ENCODE measurements around the gene CCDC124.
"Not testable (repeated sequence)": the region's sequence is repeated elsewhere in the genome, so short reads cannot be mapped to it uniquely, and the experiment has no call there.

CCDC124 gene, protein sequence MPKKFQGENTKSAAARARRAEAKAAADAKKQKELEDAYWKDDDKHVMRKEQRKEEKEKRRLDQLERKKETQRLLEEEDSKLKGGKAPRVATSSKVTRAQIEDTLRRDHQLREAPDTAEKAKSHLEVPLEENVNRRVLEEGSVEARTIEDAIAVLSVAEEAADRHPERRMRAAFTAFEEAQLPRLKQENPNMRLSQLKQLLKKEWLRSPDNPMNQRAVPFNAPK

DNA sequence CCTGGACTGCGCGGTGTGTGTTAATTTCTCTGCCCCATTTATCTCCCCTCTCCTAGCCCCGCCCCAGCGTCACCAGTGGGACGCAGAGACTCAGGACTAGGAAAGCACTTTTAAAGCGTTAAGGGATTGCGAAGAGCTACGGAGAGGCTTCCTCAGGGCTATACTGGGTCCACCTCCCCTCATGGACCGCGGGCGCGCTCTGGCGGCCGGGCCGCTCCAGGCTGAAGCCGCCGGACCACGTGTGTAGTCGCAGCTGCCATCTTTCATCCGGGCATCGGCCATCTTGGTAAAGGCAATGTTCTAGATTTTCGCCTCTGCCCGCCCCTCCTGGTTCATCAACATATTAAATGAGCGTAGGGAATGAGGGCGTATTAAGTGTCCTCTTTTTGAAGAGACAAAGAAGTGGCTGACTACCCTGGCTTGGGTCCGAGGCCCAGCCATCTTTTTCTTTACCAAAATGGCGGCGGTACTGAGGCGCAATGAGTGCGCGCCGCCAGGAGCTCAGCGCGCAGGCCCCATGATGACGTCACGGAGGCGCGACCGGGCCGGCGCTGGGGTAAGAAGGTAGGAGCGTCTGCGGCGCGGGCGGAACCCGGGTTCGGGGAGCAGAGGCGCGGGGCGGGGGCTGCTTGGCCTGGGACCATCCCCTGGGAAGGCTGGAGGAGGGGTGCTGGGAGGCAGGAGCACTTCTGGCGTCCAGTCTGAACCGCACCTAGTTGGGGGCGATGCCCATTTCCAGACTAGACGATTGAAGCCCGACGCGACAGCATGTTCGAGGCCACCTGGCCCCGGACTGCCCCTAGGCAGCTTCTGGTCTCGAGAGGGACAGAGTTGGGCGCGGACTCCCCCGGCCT is at the start of gene CCDC124:
CCDC124 (plus strand) TSS at position 531 of the 854 bp plus-strand sequence. CDS start 3,406 bp downstream, outside the sequence.
- peak; percentile 93 for DNase-seq (ENCODE audit: low spot score)

DNA sequence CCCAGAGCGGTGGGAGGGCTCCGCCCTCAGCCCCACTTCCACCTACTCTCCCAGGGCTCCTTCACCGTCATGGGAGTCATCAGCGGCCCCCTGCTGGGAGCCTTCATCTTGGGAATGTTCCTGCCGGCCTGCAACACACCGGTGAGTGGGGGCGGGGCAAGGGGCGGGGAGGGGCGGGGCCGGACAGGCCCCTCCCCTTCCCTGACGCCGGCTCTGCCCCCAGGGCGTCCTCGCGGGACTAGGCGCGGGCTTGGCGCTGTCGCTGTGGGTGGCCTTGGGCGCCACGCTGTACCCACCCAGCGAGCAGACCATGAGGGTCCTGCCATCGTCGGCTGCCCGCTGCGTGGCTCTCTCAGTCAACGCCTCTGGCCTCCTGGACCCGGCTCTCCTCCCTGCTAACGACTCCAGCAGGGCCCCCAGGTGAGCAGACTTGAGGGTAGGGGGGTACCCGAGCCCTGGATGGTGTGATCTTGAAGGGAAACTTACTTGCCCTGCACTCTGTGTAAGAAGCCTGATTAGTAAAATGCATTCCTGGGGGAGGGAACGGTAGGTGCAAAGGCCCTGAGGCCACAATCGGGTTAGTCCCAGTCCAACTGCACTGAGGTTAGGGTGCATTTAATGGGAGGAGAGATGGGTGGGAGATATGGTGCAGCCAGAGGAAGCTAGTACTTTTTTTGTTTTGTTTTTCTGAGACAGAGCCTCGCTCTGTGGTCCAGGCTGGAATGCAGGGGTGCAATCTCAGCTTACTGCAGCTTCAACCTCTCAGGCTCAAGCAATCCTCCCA is 49.0 kb upstream of the CCDC124 start:
- no peak for DNase-seq (ENCODE audit: low spot score)

DNA sequence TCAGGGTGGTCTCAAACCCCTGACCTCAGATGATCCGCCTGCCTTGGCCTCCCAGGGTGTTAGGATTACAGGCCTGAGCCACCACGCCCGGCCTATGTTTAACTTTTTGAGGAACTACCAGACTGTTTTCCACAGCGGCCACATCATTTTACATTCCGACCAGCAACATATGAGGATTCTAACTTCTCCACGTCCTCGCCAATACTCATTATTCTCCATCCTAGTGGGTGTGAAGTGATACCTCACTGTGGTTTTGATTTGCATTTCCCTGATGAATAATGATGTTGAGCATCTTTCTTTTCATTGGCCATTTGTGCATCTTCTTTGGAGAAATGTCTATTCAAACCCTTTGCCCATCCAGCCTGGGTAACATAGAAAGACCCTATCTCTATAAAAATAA is 46.3 kb upstream of the CCDC124 start:
- no peak for DNase-seq (ENCODE audit: low spot score)

DNA sequence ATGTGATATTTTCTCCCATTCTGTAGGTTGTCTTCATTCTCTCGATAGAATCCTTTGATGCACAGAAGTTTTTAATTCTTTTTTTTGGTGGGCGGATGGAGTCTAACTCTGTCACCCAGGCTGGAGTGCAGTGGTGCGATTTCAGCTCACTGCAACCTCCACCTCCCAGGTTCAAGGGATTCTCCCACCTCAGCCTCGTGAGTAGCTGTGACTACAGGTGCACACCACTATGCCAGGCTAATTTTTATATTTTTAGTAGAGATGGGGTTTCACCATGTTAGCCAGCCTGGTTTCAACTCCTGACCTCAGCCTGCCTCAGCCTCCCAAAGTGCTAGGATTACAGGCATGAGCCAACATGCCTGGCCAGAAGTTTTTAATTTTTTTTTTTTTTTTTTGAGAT is 45.6 kb upstream of the CCDC124 start:
- not testable (repeated sequence) for DNase-seq (ENCODE audit: low spot score)

DNA sequence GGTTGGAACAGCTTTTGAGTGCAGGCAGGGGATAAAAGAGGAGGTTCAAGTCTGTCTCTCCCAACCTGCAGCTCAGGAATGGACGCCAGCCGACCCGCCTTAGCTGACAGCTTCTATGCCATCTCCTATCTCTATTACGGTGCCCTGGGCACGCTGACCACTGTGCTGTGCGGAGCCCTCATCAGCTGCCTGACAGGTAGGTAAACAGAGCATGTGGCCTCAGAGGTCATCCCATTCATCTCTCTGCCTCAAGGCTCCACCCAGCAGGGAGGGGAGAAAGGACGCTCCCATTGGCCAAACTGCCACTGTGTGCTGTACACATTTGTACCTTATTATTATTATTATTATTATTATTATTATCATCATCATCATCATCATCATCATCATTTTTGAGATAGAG is 44.6 kb upstream of the CCDC124 start:
- no peak for DNase-seq (ENCODE audit: low spot score)

DNA sequence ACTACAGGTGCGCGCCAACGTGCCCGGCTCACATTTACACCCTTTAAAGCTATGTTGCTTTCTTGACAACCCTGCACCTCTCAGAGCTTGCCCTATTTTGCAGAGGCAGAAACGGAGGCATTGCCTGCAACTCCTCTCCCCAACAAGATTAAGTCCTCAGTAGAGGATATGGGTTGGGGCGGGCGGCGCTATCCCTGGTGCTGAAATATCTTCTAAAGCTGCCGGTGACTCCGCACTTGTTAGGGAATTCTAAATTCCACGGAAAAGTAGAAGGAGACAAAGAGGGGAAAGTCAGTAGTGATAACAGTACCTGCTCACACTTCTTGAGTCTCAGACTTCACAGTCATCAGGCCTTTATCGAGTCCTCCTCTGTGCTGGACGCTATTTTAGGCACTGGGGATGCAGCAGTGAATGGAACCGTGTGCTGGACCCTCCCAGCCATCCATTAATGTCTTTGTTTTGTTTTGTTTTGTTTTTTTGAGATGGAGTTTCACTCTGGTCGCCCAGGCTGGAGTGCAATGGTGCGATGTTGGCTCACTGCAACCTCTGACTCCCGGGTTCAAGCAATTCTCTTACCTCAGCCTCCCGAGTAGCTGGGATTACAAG is 43.1 kb upstream of the CCDC124 start:
- no peak for DNase-seq (ENCODE audit: low spot score)

DNA sequence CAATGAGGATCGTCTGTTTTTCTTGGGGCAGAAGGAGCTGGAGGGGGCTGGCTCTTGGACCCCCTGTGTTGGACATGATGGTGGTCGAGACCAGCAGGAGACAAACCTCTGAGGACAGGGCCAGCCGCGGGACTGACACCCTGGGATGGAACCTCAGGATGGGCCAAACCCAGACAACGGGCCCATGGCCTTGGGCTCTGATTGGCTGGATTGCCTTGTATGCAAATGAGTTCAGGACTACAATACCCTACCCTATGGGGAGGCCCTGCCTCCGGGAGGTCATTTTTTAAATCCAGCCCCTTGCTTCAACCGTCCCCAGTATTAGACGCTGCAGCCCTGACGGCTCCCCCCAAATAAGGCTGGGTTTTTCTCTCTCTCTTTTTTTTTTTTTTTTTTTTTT is 39.0 kb upstream of the CCDC124 start:
- no peak for DNase-seq (ENCODE audit: low spot score)

DNA sequence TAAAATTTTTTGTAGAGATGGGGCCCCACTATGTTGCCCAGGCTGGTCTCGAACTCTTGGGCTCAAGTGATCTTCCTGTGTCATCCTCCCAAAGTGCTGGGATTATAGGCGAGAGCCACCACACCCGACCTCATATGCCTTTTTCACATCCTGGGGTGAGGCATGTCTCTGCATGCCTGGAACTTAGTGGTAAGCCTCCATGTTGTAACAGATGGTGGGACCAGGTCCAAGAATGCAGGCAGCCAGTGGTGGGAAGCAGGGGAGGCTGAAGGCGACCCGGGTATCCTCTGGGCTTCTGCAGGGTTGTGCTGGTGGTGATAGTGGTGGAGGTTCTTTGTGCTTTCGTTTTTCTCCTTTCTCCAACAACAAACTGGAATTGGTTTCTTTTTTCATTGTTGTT is 30.1 kb upstream of the CCDC124 start:
- no peak for DNase-seq (ENCODE audit: low spot score)

DNA sequence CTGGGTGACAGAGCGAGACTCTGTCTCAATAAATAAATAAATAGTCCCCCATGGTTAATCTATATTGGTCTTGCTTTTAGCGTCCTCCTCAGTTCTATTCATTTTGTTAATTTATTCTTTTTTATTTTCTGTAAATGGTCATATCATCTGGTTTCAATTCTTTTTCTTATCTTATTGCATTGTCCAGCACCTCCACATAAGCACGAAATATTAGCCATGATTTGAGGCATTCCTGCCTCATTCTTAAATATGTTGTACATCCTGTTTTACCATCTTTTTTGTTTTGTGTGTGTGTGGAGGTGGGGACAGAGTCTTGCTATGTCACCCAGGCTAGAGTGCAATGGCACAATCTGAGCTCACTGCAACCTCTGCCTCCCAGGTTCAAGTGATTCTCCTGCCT is 24.6 kb upstream of the CCDC124 start:
- no peak for DNase-seq (ENCODE audit: low spot score)

DNA sequence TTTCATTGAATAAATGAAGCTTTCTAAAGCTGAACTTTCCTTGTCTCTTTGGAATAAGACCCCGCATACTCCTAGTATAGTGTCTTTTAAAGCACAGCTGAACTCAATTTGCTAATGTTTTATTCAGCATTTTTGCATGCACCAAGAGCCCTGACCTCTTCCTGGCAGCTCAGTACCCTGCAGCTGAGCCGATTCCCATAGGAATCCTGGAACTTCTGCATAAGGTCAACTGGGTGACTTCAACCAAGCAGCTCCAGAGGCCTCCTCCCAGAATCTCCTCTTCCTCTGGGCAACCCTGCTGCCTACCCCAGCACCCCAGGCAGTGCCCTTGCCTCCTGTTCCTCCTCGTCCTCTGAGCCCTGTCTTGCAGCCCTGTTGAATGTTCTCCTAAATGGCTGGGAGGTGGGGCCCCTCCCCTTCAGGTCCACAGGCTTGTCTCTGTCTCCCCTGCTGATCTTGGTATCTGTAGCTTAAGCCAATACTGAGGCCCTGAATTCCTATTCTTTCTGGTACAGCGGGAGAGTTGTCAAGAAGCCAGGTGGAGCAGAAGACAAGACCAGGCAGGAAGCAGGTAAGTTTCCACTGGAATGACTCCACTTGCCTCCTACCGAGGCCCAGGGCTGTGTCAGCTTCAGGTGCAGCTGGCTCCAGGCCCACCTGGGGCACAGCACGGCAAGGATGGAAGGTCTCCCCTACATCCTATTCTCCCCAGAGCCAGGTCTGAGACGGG is 23.6 kb upstream of the CCDC124 start:
- DNase-seq (ENCODE audit: low spot score), result no peak

DNA sequence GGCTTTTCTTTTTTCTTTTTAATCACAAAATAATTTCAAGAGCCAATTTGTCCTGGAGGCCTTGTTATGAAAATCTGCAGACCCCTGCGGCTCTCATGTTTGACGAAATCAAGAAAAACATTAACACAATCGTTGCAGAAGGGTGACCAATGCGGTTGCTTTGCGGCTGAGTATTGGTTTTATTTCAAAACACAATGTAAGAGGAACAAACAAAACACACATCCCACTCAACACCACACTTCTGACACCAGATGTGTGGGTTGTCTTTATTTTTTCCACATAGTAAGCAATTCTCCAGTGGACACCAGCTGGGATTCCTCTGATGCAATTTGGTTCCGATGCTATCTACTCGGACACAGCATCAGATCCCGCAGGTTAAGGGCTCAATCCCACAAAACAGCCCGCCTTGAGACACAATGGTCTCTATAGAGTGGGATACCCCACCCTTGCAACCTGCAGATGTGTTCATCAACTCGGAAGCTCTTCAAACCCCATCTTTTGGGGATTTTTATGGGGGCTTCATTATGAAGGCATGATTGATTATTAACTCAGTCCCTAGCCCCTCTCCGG is 21.9 kb upstream of the CCDC124 start:
- DNase-seq (ENCODE audit: low spot score), result no peak

DNA sequence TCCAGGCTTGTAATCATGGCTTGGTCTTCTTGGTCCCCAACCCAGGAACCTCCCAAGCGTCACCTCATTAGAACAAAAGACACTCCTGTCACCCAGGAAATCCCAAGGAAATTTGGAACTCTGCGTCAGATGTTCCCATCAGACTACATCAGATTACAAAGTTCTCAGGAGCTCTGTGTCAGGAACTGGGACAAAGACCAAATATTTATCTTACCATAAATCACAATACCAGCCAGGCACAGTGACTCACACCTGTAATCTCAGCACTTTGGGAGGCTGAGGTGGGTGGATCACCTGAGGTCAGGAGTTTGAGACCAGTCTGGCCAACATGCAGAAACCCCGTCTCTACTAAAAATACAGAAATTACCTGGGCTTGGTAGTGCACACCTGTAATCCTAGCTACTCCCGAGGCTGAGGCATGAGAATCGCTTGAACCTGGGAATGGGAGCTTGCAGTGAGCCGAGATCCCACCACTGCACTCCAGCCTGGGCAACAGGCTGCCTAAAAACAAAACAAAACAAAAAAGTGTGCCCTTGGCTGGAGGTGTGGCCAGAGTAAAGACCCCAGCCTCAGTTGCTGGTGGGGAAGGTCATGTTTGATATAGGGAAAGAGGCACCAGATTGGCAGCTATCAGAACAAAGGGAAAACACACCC is 16.7 kb upstream of the CCDC124 start:
- no peak for DNase-seq (ENCODE audit: low spot score)

DNA sequence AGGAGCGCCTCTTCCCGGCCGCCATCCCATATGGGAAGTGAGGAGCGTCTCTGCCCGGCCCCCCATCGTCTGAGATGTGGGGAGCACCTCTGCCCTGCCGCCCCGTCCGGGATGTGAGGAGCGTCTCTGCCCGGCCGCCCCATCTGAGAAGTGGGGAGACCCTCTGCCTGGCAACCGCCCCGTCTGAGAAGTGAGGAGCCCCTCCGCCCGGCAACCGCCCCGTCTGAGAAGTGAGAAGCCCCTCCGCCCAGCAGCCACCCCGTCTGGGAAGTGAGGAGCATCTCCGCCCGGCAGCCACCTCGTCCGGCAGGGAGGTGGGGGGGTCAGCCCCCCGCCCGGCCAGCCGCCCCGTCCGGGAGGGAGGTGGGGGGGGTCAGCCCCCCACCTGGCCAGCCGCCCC is 14.7 kb upstream of the CCDC124 start:
- not testable (repeated sequence) for DNase-seq (ENCODE audit: low spot score)

DNA sequence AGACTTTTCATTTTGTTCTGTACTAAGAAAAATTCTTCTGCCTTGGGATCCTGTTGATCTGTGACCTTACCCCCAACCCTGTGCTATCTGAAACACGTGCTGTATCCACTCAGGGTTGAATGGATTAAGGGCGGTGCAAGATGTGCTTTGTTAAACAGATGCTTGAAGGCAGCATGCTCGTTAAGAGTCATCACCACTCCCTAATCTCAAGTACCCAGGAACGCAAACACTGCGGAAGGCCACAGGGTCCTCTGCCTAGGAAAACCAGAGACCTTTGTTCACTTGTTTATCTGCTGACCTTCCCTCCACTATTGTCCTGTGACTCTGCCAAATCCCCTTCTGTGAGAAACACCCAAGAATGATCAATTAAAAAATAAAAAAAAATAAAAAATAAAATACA is 13.7 kb upstream of the CCDC124 start:
- DNase-seq (ENCODE audit: low spot score), result not testable (repeated sequence)

DNA sequence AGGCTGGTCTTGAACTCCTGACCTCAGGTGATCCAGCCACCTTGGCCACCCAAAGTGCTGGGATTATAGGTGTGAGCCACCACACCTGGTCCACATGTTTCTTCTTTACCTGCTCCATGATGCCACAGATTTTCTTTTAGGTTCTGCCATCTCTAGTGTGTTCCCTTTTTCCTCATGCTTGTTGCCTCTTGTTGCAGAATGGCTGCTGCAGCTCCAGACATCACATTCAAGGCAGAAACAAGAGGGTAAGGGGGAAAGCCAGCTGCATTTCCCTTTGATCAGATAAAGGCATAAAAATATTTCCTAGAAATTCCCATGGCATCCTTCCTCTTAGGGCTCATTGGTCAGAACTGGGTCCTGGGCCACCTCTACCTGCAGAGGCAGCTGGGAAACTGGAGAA is 12.3 kb upstream of the CCDC124 start:
- no peak for DNase-seq (ENCODE audit: low spot score)

DNA sequence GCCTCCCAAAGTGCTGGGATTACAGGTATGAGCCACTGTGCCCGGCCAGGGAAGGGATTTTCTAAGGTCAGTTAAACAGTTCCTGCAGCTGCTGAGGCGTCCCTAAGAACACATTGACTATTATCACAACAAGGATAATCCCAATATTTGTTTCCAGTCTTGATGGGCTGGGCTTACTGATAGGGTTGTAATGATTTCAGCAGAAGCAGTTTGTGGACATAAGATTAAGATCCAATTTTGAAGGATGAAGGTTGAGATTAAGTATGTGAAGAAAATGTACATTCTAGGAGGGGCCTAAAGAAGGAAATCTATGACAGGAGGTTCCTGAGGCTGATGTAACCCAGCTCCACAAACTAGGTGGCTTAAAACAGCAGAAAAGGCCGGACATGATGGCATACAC is 10.7 kb upstream of the CCDC124 start:
- no peak for DNase-seq (ENCODE audit: low spot score)

DNA sequence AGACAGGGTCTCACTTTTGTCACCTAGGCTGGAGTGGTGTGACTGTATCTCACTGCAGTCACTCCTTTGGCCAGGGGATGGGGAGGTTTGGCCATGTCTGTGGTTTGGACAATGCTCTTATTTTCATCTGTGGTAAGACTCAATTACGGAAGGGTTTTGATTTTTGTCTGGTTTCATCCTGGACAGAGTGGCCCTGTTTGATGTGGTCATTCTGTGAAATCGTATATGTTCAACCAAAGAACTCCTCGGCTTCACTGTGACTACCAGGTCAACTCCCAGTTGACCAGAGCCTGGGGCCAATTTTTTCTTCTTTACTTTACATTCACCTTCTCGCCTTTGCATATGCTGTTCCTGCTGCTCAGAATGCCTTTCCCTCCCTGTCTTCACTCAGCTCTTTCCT is 6.8 kb upstream of the CCDC124 start:
- DNase-seq (ENCODE audit: low spot score), result no peak

DNA sequence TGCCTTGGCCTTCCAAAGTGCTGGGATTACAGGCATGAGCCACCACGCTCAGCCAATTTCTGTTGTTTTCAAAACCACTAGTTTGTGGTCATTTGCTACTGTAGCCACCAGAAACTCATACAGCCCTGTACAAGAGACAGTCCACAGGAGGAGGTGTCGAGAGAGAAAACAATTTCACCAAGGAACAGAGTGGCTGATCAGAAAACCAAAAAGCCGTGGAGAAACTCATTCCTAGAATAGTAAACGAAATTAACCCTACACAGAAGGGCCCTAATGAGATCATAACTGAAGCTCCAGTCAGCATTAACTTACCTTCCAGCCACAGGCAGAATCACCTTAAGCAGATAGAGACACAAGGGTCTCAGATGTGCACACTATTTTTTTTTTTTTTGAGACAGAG is 3.8 kb upstream of the CCDC124 start:
- DNase-seq (ENCODE audit: low spot score), result no peak

DNA sequence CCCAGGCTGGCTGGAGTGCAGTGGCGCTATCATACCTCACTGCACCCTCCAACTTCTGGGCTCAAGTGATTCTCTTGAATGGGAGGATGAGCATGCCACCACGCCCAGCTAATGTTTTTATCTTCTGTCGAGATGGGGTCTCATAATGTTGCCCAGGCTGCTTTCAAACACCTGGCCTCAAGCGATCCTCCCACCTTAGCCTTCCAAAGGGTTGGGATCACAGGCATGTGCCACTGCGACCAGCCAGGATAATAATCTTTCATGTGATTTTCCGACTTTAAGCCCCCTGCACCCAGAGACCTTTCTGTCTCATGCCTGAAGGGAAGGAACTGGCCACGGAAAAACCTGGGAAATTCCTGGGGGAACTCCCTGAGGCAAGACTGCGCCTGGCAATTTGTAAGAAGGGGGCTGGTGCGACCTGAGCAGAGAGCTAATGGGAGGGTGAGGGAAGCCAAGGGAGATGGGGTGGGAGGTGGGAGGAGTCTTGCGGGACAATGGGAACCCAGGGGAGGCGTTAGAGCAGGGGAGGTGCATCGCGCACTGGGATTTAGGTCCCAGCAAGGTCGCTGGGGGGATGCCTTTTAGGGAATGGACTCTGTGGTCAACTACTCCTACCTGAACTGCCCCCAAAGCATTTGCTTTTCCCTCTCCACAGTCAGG is 1.2 kb upstream of the CCDC124 start:
- no peak for DNase-seq (ENCODE audit: low spot score)

DNA sequence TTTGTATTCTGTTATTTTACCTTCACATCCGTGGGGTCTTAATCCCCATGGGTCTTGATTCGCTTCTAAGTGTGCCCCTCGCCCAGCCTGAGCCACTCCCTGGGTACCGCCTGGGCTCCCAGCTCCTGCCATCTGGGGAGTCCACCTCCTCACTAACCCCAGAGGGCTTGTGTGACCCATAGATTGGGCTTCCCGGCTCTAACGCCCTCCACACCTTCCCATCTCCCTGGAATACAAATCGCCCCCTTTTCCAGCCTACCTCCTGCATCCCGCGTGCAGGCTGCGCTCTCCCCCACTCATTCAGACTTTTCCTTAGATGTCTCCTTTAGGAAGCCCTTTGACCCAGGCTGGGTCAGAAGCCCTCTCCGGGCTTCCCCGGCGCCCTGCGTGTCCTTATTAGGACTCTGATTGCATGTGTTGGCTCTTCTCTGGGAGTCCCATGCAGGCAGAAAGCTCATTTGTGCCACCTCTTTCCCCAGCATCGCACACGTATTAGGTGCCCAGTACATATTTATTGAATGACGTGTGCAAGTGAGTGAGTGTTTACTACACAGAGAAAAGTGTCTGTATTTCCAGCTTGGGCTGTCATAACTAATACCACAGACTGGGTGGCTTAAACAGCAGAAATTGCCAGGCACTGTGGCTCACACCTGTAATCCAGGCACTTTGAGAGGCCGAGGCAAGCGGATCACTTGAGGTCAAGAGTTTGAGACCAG is 757 bp downstream of the CCDC124 start:
- no peak for DNase-seq (ENCODE audit: low spot score)
